Measurements from ENCODE around the gene FES.
A peak's percentile ranks its signal among the peaks of the same experiment; 100 is the strongest.
"Not testable (repeated sequence)": the region's sequence is repeated elsewhere in the genome, so short reads cannot be mapped to it uniquely, and the experiment has no call there.

FES gene

GRCh38 chr15:90892023-90892422 is 7.7 kb downstream of the FES start:
- no peak for DNase-seq (ENCODE audit: low spot score)

DNA sequence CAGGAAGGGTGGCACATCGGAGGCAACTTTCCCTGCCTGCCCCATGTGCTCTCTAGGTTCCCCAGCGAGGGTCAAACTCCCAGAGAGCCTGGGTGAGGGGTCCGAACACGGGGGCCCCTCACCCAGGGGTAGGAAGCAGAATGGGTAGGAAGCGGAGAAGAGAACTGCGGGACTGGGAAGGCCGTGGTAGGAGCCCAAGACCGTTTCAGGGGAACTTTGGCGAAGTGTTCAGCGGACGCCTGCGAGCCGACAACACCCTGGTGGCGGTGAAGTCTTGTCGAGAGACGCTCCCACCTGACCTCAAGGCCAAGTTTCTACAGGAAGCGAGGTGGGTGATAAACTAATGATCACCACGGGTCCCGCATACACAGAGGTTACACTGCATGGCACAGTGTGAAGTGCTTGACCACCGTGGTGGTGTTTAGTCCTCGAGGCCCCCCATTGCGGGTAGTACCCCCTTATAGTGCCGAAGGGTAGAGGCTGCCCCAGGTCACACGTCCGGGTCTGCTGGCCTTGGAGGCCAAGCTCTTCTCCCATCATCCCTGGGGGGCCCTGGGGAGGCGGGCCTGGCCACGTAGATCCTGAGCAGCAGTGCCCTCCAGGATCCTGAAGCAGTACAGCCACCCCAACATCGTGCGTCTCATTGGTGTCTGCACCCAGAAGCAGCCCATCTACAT is 8.3 kb downstream of the FES start:
- no peak for DNase-seq (ENCODE audit: low spot score)

GRCh38 chr15:90893175-90894090 is 9.1 kb downstream of the FES start:
- no peak for DNase-seq (ENCODE audit: low spot score)

GRCh38 chr15:90895571-90896117 is 11.3 kb downstream of the FES start:
- DNase-seq (ENCODE audit: low spot score) = peak; percentile 88

- not testable (repeated sequence) for DNase-seq (ENCODE audit: low spot score)
Measured at GRCh38 chr15:90897131-90897655, 12.9 kb downstream of the FES start.

GRCh38 chr15:90901175-90902039 is 17.1 kb downstream of the FES start:
- peak; percentile 47 for DNase-seq (ENCODE audit: low spot score)

GRCh38 chr15:90902040-90902839 is 17.9 kb downstream of the FES start:
- DNase-seq (ENCODE audit: low spot score) = peak; percentile 89

- DNase-seq (ENCODE audit: low spot score) = peak; percentile 79
Measured at GRCh38 chr15:90902840-90903732, 18.8 kb downstream of the FES start, which contains the start of gene MAN2A2. MAN2A2 (plus strand) TSS chr15:90903302; CDS start chr15:90904208, 906 bp downstream.

DNA sequence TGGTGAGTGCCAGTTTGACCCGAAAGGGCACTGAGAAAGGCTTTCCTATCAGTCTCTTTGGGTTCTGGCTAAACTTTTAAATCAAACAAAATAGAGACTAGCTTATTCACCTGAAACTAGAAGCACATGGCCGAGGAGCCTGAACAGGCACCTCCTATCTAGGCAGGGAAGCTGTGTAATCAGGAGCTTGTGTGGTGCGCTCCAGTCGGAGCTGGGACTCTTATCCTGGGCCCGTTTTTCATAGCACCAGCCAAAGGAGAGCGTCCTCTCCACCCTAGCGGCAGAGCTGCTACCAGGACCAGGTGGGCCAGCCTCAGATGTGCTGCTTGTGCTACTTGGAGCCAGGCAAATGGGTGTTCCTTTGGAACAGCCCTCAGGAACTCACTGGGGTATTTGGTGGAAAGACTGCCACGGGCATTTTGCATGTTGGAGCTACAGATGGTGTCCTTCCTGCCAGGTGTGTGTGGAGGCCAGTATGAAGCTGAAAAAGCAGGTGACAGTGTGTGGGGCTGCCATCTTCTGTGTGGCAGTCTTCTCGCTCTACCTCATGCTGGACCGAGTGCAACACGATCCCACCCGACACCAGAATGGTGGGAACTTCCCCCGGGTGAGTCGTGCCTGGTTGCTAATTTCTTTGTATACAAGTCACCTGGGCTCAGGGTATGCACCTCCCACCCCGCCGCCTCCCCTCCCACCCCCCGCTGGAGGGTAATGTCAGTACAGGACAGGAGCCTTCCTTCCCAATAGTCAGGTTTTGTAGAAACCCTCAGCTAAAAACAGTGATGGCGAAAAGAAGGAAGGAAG is 19.6 kb downstream of the FES start:
- DNase-seq (ENCODE audit: low spot score) = no peak

DNA sequence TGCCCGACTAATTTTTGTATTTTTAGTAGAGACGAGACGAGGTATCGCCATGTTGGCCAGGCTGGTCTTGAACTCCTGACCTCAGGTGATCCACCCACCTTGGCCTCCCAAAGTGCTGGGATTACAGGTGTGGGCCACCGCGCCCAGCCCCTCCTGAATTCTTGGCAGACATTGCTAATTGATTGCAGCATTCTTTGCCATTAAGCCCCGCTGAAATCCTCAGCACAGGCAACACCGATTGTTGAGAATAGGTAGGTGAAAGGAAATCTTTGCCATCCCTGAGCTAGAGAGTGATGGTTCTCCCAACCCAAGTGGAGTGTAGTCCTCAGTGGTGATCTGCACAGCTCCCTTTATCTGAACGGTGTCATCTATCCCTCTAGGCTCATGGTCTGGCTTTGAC is 20.4 kb downstream of the FES start:
- no peak for DNase-seq (ENCODE audit: low spot score)

GRCh38 chr15:90905306-90906180 is 21.2 kb downstream of the FES start:
- DNase-seq (ENCODE audit: low spot score) = no peak

GRCh38 chr15:90906181-90906849 is 22.0 kb downstream of the FES start:
- no peak for DNase-seq (ENCODE audit: low spot score)

DNA sequence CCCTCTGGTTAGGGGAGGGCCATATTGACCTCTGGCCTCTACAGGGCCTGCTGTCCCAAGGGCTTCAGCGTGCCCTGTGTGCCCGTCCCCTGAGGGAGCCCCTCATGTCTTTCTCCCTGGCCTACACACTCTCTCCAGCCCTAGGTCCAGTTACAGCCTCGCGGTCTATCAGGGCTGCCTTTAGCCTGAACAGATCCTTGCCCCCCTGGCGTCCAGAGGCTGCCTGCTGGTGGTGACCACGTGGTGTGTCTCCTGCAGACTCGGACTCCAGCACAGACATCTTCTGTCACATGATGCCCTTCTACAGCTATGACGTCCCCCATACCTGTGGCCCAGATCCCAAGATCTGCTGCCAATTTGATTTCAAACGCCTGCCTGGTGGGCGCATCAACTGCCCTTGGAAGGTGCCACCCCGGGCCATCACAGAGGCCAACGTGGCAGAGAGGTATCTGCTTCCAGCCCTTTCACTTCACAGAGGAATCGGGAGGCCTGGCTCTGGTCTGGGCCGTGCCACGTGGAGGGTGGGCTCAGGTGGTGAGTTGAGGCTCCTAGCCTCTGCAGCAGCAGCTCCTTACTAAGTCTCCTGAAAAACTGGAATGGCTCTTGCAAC is 22.9 kb downstream of the FES start:
- no peak for DNase-seq (ENCODE audit: low spot score)

DNA sequence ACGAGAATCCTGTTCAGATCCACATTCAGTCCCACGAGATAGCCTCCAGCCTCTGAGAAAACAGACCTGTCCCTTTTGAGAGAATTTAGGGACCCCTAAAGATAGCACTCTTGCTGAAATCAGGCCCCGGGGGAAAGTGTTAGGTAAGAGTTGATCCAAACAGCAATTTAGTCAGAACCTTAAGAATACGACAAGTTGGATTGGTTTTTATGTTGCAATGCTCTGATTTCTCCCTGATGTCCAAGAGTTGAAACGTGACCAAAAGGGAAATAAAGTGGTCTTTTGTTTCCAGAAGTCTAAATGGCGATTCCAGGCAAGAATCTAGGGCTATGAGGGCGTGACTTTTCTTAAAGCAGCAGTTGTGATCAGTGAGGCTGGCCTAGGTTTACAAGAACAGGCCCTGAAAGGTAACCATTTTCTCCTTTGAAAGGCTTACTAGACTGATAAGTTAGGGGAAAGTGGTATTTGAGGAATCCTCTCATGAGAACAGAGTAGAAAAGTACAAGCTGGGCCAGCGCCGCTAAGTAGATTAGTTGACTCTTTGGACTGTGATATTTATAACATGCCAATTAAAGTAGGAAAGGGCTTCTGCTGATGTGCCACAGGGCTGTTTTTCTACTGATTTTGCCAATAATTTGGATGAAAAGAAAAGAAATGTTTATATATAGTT is 23.7 kb downstream of the FES start:
- no peak for DNase-seq (ENCODE audit: low spot score)

DNA sequence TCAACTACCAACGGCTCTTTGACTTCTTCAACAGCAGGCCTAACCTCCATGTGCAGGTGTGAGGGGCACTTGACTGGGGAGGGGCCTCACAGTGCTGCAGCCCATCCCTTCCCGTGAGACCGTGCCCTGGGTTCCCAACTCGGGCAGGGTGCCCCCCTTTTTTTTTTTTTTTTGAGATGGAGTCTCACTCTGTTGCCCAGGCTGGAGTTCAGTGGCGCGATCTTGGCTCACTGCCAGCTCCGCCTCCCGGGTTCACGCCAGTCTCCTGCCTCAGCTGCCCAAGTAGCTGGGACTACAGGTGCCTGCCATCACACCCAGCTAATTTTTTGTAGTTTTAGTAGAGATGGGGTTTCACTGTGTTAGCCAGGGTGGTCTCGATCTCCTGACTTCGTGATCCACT is 25.1 kb downstream of the FES start:
- DNase-seq (ENCODE audit: low spot score) = not testable (repeated sequence)

- DNase-seq (ENCODE audit: low spot score) = no peak
Measured at GRCh38 chr15:90909976-90910375, 25.7 kb downstream of the FES start.
